ENCODE measurements around the gene CHAMP1. TPM values are rescaled to one million over a fixed set of nuclear protein-coding genes. Genes with fewer than 3 reads are reported as not detected.
"Not testable (repeated sequence)": the region's sequence is repeated elsewhere in the genome, so short reads cannot be mapped to it uniquely, and the experiment has no call there.

Gene CHAMP1
- polyA plus RNA-seq, 1 donor from 2014 or later, result 13.0 TPM

DNA sequence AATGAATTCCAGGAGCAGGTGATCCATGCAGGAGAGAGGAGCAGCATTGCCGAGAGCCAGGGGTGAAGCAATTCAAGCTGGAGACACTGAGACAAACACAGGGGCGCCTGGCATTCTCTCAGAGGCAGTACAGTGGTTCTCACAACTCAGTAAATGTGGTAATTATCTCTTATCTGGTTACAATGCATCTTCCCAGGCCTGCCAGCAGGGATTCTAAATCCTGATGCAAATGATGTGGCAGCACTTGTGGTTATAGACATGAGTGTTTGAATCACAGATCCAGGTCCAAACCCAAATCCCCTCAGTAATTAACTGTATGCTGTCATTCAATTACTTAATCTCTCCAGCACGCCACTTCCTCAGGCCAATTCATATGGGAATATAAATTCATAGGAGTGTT lies 19.6 kb downstream of the CHAMP1 start:
- not testable (repeated sequence) for H3K4me2 ChIP-seq (ENCODE audit: low read length)

DNA sequence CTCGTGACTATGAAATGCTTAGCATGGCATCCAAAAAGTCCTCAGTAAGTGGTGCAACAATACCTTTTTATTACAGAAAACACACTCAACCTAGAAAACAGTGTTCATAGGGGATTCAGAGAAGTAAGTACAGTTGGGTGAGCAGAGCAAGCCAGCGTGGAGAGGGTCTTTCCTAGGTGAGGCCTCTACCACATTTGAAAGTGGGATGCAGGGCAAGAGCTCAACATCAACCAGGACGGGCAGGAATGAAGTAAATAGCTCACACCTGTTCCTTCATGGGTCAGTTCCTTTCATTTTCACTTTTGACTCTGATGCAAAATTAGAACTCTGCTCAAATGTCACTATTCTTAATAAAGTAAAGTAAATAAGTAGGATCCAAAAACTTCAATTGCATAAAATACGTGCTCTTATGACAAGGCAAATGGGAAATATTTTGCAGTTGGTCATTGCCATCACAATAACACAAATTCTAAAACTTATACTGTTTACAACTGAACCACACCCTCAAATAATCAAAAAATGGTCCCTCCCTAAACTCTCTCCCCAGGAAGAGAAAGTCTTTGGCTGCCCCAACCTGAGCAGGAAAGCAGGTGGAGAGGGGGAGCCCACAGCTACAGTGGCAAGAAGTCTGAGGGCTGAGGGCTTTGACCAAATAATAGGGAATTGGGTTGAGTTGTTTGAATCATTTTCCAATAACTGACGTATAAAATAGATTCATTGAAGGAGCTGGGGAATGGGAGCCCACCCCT lies 20.2 kb downstream of the CHAMP1 start:
- H3K9me2 ChIP-seq (ENCODE audit: insufficient read depth, low read length), result no peaks in the 10 kb centered on the region
- H3K27ac ChIP-seq (ENCODE audit: low read length), result no peak overlapping the region
- H3K9ac ChIP-seq (ENCODE audit: low read length), result no peak overlapping the region
- H3K27me3 ChIP-seq (ENCODE audit: insufficient read depth, low read depth, low read length), result no peaks in the 10 kb centered on the region
- no peaks in the 10 kb centered on the region for H3K9me3 ChIP-seq (ENCODE audit: low read length)
- H2AFZ ChIP-seq (ENCODE audit: low read depth, low read length), result no peak overlapping the region
- no peak for TF ChIP-seq RAD21 (conservative IDR thresholded peaks at IDR 0.05)
- peaks cover 5% of the 10 kb centered on the region for H3K36me3 ChIP-seq (ENCODE audit: insufficient read depth, low read length)
- no peaks in the 10 kb centered on the region for H3F3A ChIP-seq (ENCODE audit: insufficient read depth, low read length, poor library complexity, severe bottlenecking)
- H3K79me2 ChIP-seq (replicated peaks; ENCODE audit: insufficient read depth, low read length), result no peaks in the 10 kb centered on the region
- H3K4me2 ChIP-seq (ENCODE audit: low read length), result no peak overlapping the region
- H3K4me3 ChIP-seq (ENCODE audit: low read length), result no peak overlapping the region
- H4K20me1 ChIP-seq (ENCODE audit: insufficient read depth), result no peaks in the 10 kb centered on the region

More for the DNA sequence above, 19.6 kb downstream of the CHAMP1 start:
- H3K9me2 ChIP-seq (ENCODE audit: insufficient read depth, low read length); H3K9ac ChIP-seq (ENCODE audit: low read length); H3K27ac ChIP-seq (ENCODE audit: low read length); H3K36me3 ChIP-seq (ENCODE audit: insufficient read depth, low read length); H2AFZ ChIP-seq (ENCODE audit: low read depth, low read length); H3K27me3 ChIP-seq (ENCODE audit: insufficient read depth, low read depth, low read length); H4K20me1 ChIP-seq (ENCODE audit: insufficient read depth); H3K79me2 ChIP-seq (replicated peaks; ENCODE audit: insufficient read depth, low read length); H3F3A ChIP-seq (ENCODE audit: insufficient read depth, low read length, poor library complexity, severe bottlenecking); H3K4me3 ChIP-seq (ENCODE audit: low read length); H3K9me3 ChIP-seq (ENCODE audit: low read length): not testable (repeated sequence)

- not testable (repeated sequence) for H3F3A ChIP-seq (ENCODE audit: insufficient read depth, low read length, poor library complexity, severe bottlenecking); H3K9ac ChIP-seq (ENCODE audit: low read length); H3K27me3 ChIP-seq (ENCODE audit: insufficient read depth, low read depth, low read length); H3K4me2 ChIP-seq (ENCODE audit: low read length); H3K4me3 ChIP-seq (ENCODE audit: low read length); H3K9me2 ChIP-seq (ENCODE audit: insufficient read depth, low read length); H3K9me3 ChIP-seq (ENCODE audit: low read length); H2AFZ ChIP-seq (ENCODE audit: low read depth, low read length); H4K20me1 ChIP-seq (ENCODE audit: insufficient read depth); H3K27ac ChIP-seq (ENCODE audit: low read length); H3K79me2 ChIP-seq (replicated peaks; ENCODE audit: insufficient read depth, low read length); H3K36me3 ChIP-seq (ENCODE audit: insufficient read depth, low read length)
Observed at GRCh38 chr13:114336457-114336856, 22.2 kb downstream of the CHAMP1 start.

- no peak overlapping the region for H3K9ac ChIP-seq (ENCODE audit: low read length)
- TF ChIP-seq RAD21 (conservative IDR thresholded peaks at IDR 0.05) (no peak), SMC3 (conservative IDR thresholded peaks at IDR 0.05; ENCODE audit: poor library complexity) (no peak), TAF1 (IDR thresholded peaks at IDR 0.05; ENCODE audit: low read depth) (no peak)
- TF ChIP-seq, protein P1, sequence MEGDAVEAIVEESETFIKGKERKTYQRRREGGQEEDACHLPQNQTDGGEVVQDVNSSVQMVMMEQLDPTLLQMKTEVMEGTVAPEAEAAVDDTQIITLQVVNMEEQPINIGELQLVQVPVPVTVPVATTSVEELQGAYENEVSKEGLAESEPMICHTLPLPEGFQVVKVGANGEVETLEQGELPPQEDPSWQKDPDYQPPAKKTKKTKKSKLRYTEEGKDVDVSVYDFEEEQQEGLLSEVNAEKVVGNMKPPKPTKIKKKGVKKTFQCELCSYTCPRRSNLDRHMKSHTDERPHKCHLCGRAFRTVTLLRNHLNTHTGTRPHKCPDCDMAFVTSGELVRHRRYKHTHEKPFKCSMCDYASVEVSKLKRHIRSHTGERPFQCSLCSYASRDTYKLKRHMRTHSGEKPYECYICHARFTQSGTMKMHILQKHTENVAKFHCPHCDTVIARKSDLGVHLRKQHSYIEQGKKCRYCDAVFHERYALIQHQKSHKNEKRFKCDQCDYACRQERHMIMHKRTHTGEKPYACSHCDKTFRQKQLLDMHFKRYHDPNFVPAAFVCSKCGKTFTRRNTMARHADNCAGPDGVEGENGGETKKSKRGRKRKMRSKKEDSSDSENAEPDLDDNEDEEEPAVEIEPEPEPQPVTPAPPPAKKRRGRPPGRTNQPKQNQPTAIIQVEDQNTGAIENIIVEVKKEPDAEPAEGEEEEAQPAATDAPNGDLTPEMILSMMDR (IDR thresholded peaks at IDR 0.05; ENCODE audit: poor library complexity, severe bottlenecking), result no peak
- no peaks in the 10 kb centered on the region for H3K9me3 ChIP-seq (ENCODE audit: low read length)
- no peaks in the 10 kb centered on the region for H3K9me2 ChIP-seq (ENCODE audit: insufficient read depth, low read length)
- H3K79me2 ChIP-seq (replicated peaks; ENCODE audit: insufficient read depth, low read length), result no peaks in the 10 kb centered on the region
- no peak overlapping the region for H3K27ac ChIP-seq (ENCODE audit: low read length)
- no peaks in the 10 kb centered on the region for H3K27me3 ChIP-seq (ENCODE audit: insufficient read depth, low read depth, low read length)
- no peak overlapping the region for H3K4me3 ChIP-seq (ENCODE audit: low read length)
- no peaks in the 10 kb centered on the region for H3K36me3 ChIP-seq (ENCODE audit: insufficient read depth, low read length)
- no peaks in the 10 kb centered on the region for H4K20me1 ChIP-seq (ENCODE audit: insufficient read depth)
- H2AFZ ChIP-seq (ENCODE audit: low read depth, low read length), result no peak overlapping the region
- no peaks in the 10 kb centered on the region for H3F3A ChIP-seq (ENCODE audit: insufficient read depth, low read length, poor library complexity, severe bottlenecking)
- H3K4me2 ChIP-seq (ENCODE audit: low read length), result no peak overlapping the region
Observed at GRCh38 chr13:114338959-114339358, 24.7 kb downstream of the CHAMP1 start.

Data from neural cell (in vitro differentiated cells).